T-cell (primary cell): ENCODE results near the gene LIN37. TPM values are rescaled to one million over a fixed set of nuclear protein-coding genes. Genes with fewer than 3 reads are reported as not detected.

ENCODE experiments used
- ATAC-seq, 4 experiments: fragments of 200-7000 bp in 3 of 4; fragments of 150-1000 bp in 1 of 4; cut with Tn5 transposase; replicated peaks in 1 of 4; 1 replicate in 3 of 4; 2 replicates in 1 of 4; pipeline ENCODE4 v1.10.0; 2021; ENCODE audit warnings: moderate library complexity in 3 of 4, mild to moderate bottlenecking in 2 of 4, moderate number of reproducible peaks in 1 of 4
- CTCF ChIA-PET, 2 donors: fragments of 300-600 bp; sonication (Branson Sonifier 250); formaldehyde crosslinking; loops; one replicate each; lab custom pipeline; 2022; ENCODE audit warnings: antibody characterized with exemption in 2 of 2; lab: Charles Lee
- POLR2A ChIA-PET, 2 donors: fragments of 300-600 bp; sonication (Branson Sonifier 250); formaldehyde crosslinking; loops; one replicate each; lab custom pipeline; 2022; ENCODE audit warnings: antibody characterized with exemption in 2 of 2; lab: Charles Lee
- DNase-seq, 35 experiments: peaks; one replicate each; pipeline versions ENCODE4 v3.0.0 to v3.0.0-alpha.2; 2013 to 2023
- H3K27ac ChIP-seq: one replicate; pipeline ENCODE4 v1.5.1; 2013; ENCODE audit warnings: low read length
- H3K27me3 ChIP-seq, 2 experiments: replicated peaks in 1 of 2; 1 replicate in 1 of 2; 2 replicates in 1 of 2; pipeline versions ENCODE4 v1.6.1 to v1.7.0; 2013; ENCODE audit warnings: low read length in 1 of 2, mixed read lengths in 1 of 2; ENCODE audit not compliant: control insufficient read depth in 2 of 2, insufficient read depth in 2 of 2; ENCODE audit errors: extremely low read depth in 1 of 2
- H3K36me3 ChIP-seq, 2 donors: 1 replicate in 1 of 2; 2 replicates in 1 of 2; pipeline versions ENCODE4 v1.6.1 to v1.7.0; 2013; ENCODE audit warnings: low read length in 1 of 2; ENCODE audit not compliant: control insufficient read depth in 2 of 2, insufficient read depth in 1 of 2; ENCODE audit errors: extremely low read depth in 1 of 2
- H3K4me1 ChIP-seq, 2 experiments: 1 replicate in 1 of 2; 2 replicates in 1 of 2; pipeline versions ENCODE4 v1.6.1 to v1.7.0; 2013; ENCODE audit warnings: low read length in 2 of 2, mixed read lengths in 1 of 2; ENCODE audit not compliant: insufficient read depth in 2 of 2, control insufficient read depth in 1 of 2; ENCODE audit errors: extremely low read depth in 1 of 2
- H3K4me3 ChIP-seq, 2 donors: 1 replicate in 1 of 2; 2 replicates in 1 of 2; pipeline versions ENCODE4 v1.5.1 to v1.7.0; 2013; ENCODE audit warnings: mild to moderate bottlenecking in 2 of 2, low read length in 1 of 2, moderate library complexity in 1 of 2; ENCODE audit not compliant: control insufficient read depth in 1 of 2; ENCODE audit errors: extremely low read depth in 1 of 2
- H3K9me3 ChIP-seq: 2 replicates; pipeline ENCODE4 v1.7.0; 2013
- H3K27ac Mint-ChIP-seq, 2 donors: one replicate each; pipeline ENCODE4 v1.8.0; 2020 to 2021; ENCODE audit warnings: mild to moderate bottlenecking in 2 of 2, mixed read lengths in 2 of 2
- H3K27me3 Mint-ChIP-seq, 2 donors: one replicate each; pipeline ENCODE4 v1.8.0; 2021 to 2022; ENCODE audit warnings: mixed read lengths in 2 of 2
- H3K36me3 Mint-ChIP-seq: one replicate; pipeline ENCODE4 v1.8.0; 2021; ENCODE audit warnings: mixed read lengths
- H3K4me1 Mint-ChIP-seq, 3 donors: one replicate each; pipeline ENCODE4 v1.8.0; 2020 to 2022; ENCODE audit warnings: mixed read lengths in 3 of 3, mild to moderate bottlenecking in 1 of 3
- H3K4me3 Mint-ChIP-seq, 3 donors: one replicate each; pipeline ENCODE4 v1.8.0; 2020 to 2022; ENCODE audit warnings: mild to moderate bottlenecking in 3 of 3, mixed read lengths in 3 of 3, moderate library complexity in 3 of 3
- H3K9me3 Mint-ChIP-seq, 3 donors: one replicate each; pipeline ENCODE4 v1.8.0; 2020 to 2022; ENCODE audit warnings: mixed read lengths in 3 of 3
- WGBS: methylation state at CpG from one replicate; pipeline ENCODE4 v1.1.5; 2013; ENCODE audit warnings: missing lambda C conversion rate; ENCODE audit not compliant: insufficient coverage; 5-methylcytosine and 5-hydroxymethylcytosine counted together
- total RNA-seq, 35 experiments: library from RNA in 6 of 35; stranded (reverse) in 6 of 35; fragments of 120-200 nt in 1 of 35; gene quantifications; one replicate each; pipeline versions ENCODE4 v1.2.1 to v1.2.4 and lab custom pipeline; 2013 to 2026

The LIN37 gene
- total RNA-seq, 5 donors from 2014 or later (not counting 1 experiment from before 2014, with no cell fraction given), result 11.8 to 23.6 (median 22.8) TPM

DNA sequence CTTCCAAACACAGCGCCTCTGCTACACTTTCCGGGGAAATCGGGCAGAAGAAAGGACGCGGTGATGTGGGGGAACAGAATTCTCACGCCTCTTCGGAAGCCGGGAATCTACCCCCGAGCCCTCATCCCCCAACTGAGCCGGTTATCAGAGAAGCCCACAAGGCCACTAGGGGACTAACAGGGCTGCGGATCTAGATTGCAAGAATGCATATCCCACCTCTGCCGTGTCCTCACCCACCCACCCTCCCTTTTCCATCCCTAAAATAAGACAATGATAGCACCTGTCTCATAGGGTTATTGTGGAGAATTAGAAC lies 7.2 kb upstream of the LIN37 start:
- ATAC-seq (no peak), DNase-seq (no peak)
- Histone ChIP-seq H3K4me1 (peaks cover 17 to 78% of the 10 kb centered on the region in 2 experiments), H3K27ac (peak overlapping the region; percentile 87), H3K4me3 (peak overlapping the region; percentile 68 to 82), H3K27me3 (no peaks in the 10 kb centered on the region), H3K36me3 (peaks cover 6 to 30% of the 10 kb centered on the region in 2 donors), H3K9me3 (no peaks in the 10 kb centered on the region)
- H3K4me1 Mint-ChIP-seq, result peaks cover 57 to 71% (median 70%) of the 10 kb centered on the region in 3 donors
- 0% methylated on average over 2 of the region's 12 CpGs for WGBS
- H3K27me3 Mint-ChIP-seq, result no peaks in the 10 kb centered on the region
- ChIA-PET CTCF (interaction anchor here in 1 of 2 donors (0.6 to 1.0 kb wide), 2 partner anchors 8 to 236 kb away, joined by 3 to 4 read pairs; no protein-coding TSS in a partner anchor), POLR2A (interaction anchor here in 1 of 2 donors (0.8 kb wide), 1 partner anchor 10 kb away, joined by 3 read pairs; no protein-coding TSS in a partner anchor)
- H3K9me3 Mint-ChIP-seq, result no peaks in the 10 kb centered on the region
- H3K36me3 Mint-ChIP-seq, result peaks cover 14% of the 10 kb centered on the region
- peak overlapping the region; percentile 87 to 97 (median 92) for H3K4me3 Mint-ChIP-seq
- H3K27ac Mint-ChIP-seq, result peak overlapping the region; percentile 93 to 94

DNA sequence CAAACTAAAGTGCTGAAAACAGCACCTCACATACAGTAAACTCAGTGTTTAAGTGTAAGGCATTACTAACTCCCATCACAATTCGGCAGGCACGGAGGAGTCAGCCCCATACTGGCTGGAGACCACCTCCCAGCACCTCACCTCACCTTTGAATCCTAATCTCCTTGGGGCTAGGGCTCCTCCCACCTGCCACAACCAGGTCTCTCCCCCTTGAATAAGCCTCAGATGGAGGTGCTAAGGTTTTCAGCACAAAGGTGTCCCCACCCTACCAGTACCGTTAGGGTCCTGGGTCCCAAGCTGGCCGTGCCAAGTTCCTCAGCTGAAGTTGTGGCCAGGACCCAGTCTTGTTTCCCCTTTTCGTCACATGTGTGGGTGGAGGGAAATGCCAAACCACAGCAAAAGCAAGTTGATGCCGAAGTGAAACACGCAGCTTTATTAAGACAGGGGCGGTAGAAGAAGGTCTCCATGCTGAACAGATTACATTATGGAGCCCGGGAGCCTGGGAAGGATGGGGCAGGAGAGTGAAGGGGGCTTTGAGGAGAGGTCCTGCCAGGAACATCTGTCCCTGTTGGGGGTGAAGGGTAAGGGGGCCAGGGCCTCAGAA lies 6.2 kb upstream of the LIN37 start, which contains the start of gene IGFLR1:
TSS of gene IGFLR1 (minus strand) at position 332 of the 604 bp plus-strand sequence. CDS start 1,272 bp downstream, outside the sequence.
- no peaks in the 10 kb centered on the region for H3K27me3 ChIP-seq
- 0% methylated on average over 6 of the region's 9 CpGs for WGBS
- peaks cover 19 to 76% of the 10 kb centered on the region in 2 experiments for H3K4me1 ChIP-seq
- peaks cover 0 to 22% of the 10 kb centered on the region in 2 donors for H3K36me3 ChIP-seq
- peak within 1 kb of the TSS; percentile 87 to 97 (median 88) for H3K4me3 Mint-ChIP-seq
- peak within 1 kb of the TSS; percentile 99 to 100 for H3K27ac Mint-ChIP-seq
- CTCF ChIA-PET, result no interaction called here
- H3K9me3 ChIP-seq, result no peaks in the 10 kb centered on the region
- H3K4me1 Mint-ChIP-seq, result peaks cover 54 to 70% (median 65%) of the 10 kb centered on the region in 3 donors
- H3K27me3 Mint-ChIP-seq, result no peaks in the 10 kb centered on the region
- no peaks in the 10 kb centered on the region for H3K9me3 Mint-ChIP-seq
- peaks cover 14% of the 10 kb centered on the region for H3K36me3 Mint-ChIP-seq
- ATAC-seq, result peak in 1 of 4 experiments; percentile 4
- DNase-seq, result peak; percentile 41 to 86 (median 60)
- H3K27ac ChIP-seq, result peak within 1 kb of the TSS; percentile 87
- POLR2A ChIA-PET, result no interaction called here
- peak within 1 kb of the TSS; percentile 54 to 68 for H3K4me3 ChIP-seq

- H3K27ac Mint-ChIP-seq, result peak overlapping the region; percentile 99 to 100
These were observed 4.5 kb upstream of the LIN37 start for GRCh38 chr19:35743640-35744429.

DNA sequence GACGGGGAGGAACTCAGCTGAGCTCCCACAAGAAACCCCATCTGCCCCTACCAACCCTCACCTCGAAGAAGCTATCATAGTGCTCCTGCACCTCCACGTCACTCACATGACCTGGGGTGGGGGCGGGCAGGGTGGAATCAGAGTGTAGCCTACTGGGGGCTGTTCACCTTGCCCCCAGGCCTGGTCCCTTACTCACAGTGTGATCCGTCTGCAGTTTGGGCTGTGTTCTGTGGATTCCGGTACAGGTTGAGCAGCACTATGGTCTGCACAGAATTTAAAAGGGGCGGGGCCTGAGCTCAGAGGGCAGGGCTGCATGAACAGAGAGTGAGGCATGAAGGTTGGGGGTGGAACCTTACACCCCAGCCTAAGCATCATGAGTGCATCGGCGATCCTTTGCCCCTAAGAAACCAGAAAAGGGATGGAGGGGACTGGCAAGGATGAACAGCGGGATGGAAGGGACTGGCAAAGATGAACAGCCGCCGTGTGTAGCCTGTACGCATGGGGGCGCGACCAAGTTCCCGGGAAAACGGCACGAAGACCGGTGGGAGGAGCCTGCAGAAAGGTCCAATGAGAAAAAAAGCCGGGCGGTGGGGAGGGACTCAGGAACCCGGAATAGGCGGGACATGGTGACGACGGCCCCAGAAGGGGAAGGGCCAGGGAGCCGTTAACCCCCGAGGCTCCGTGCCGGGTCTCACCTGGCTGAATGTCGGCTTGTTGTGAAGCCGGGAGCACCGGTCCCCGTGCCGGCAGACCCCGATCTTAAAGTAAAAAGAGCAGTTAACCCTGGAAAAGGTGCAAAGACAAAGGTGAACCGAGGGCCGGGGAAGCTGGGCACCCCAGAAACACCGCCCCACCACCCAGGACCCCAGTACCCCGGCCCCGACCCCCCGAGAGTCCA lies 3.7 kb upstream of the LIN37 start:
- ATAC-seq (peak; percentile 61 to 66 (median 64)), DNase-seq (peak; percentile 86 to 95 (median 92))
- Histone ChIP-seq H3K36me3 (peaks cover 0 to 1% of the 10 kb centered on the region in 2 donors), H3K27me3 (no peaks in the 10 kb centered on the region), H3K9me3 (no peaks in the 10 kb centered on the region), H3K27ac (peak overlapping the region; percentile 98), H3K4me3 (peak overlapping the region; percentile 79 to 86), H3K4me1 (peaks cover 25 to 80% of the 10 kb centered on the region in 2 experiments)
- POLR2A ChIA-PET, result interaction anchor here in 1 of 2 donors (0.5 to 0.7 kb wide), 4 partner anchors 18 to 1478 kb away, joined by 3 to 4 read pairs (median 4); no protein-coding TSS in a partner anchor
- Mint-ChIP-seq H3K4me3 (peak overlapping the region; percentile 87 to 99 (median 97)), H3K27me3 (no peaks in the 10 kb centered on the region), H3K9me3 (no peaks in the 10 kb centered on the region), H3K36me3 (peaks cover 13% of the 10 kb centered on the region), H3K4me1 (peaks cover 55 to 68% (median 60%) of the 10 kb centered on the region in 3 donors), H3K27ac (peak overlapping the region; percentile 99 to 100)
- WGBS, result under 1% methylated on average over 35 of the region's 41 CpGs
- CTCF ChIA-PET, result interaction anchor here in 1 of 2 donors (0.6 to 1.5 kb wide), 6 partner anchors 42 to 309 kb away, joined by 3 to 18 read pairs (median 4); partner anchors contain the start of gene THAP8

More at GRCh38 chr19:35743640-35744429, 4.5 kb upstream of the LIN37 start:
- WGBS, result 92% methylated on average over 14 of the region's 19 CpGs
- H3K4me1 ChIP-seq, result peaks cover 21 to 79% of the 10 kb centered on the region in 2 experiments
- ChIA-PET POLR2A (interaction anchor here (0.6 to 0.7 kb wide), 4 partner anchors 96 to 1479 kb away, joined by 3 to 4 read pairs (median 4); no protein-coding TSS in a partner anchor), CTCF (interaction anchor here in 1 of 2 donors (0.6 to 0.7 kb wide), 6 partner anchors 42 to 310 kb away, joined by 3 to 8 read pairs (median 4); partner anchors contain the start of gene THAP8)
- no peaks in the 10 kb centered on the region for H3K27me3 Mint-ChIP-seq
- peaks cover 13% of the 10 kb centered on the region for H3K36me3 Mint-ChIP-seq
- H3K4me3 Mint-ChIP-seq, result peak overlapping the region; percentile 87 to 99 (median 97)
- DNase-seq, result no peak
- peak overlapping the region; percentile 79 to 86 for H3K4me3 ChIP-seq
- H3K27me3 ChIP-seq, result no peaks in the 10 kb centered on the region
- ATAC-seq, result no peak
- H3K9me3 ChIP-seq, result no peaks in the 10 kb centered on the region
- peaks cover 60 to 70% (median 61%) of the 10 kb centered on the region in 3 donors for H3K4me1 Mint-ChIP-seq
- H3K27ac ChIP-seq, result peak overlapping the region; percentile 98
- no peaks in the 10 kb centered on the region for H3K9me3 Mint-ChIP-seq
- H3K36me3 ChIP-seq, result peaks cover 0 to 10% of the 10 kb centered on the region in 2 donors

DNA sequence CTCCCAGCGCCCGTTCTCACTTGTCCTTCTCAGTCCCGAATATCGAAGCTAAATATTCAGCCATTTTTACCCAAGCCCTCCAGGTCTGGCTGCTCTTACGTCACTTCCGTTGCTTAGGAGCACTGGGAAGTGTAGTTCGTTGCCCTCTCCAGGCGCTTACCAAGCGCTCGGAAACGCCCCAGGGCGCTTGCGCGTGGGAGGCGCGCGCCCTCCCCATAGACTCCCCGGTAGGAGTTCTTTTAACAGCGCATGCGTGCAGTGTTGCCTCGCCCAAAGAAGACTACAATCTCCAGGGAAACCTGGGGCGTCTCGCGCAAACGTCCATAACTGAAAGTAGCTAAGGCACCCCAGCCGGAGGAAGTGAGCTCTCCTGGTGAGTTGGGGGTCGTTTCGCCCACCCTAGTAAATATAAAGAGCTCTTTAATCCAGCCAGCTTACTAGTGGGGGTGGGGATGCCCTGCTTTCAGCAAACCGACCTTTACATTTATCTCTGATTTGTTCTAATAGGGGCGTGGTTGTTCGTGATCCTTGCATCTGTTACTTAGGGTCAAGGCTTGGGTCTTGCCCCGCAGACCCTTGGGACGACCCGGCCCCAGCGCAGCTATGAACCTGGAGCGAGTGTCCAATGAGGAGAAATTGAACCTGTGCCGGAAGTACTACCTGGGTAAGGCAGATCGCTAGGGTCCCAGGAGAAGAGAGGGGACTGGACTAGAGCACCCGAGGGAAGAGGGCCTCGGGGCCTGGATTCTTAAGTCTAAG lies 2.9 kb upstream of the LIN37 start, which contains the start of the genes PSENEN and U2AF1L4:
TSS of gene PSENEN (plus strand) at position 324 of the 759 bp plus-strand sequence. CDS start at position 604, 280 bp downstream.
TSS of gene U2AF1L4 (minus strand) at position 91 of the 759 bp plus-strand sequence. CDS start at position 64, 27 bp downstream.
- CTCF ChIA-PET, result interaction anchor here in 1 of 2 donors (0.5 to 1.5 kb wide), 4 partner anchors 9 to 231 kb away, joined by 3 to 18 read pairs (median 4); no protein-coding TSS in a partner anchor

More for the DNA sequence above, 2.9 kb upstream of the LIN37 start, which contains the start of the genes PSENEN and U2AF1L4:
- H3K4me3 ChIP-seq, result peak within 1 kb of the TSS; percentile 79 to 86
- peak; percentile 85 to 99 (median 97) for DNase-seq
- WGBS, result under 1% methylated on average over 28 of the region's 40 CpGs
- no peaks in the 10 kb centered on the region for H3K27me3 ChIP-seq
- H3K4me3 Mint-ChIP-seq, result peak within 1 kb of the TSS; percentile 87 to 99 (median 97)
- POLR2A ChIA-PET, result no interaction called here
- H3K27me3 Mint-ChIP-seq, result no peaks in the 10 kb centered on the region
- peaks cover 54 to 72% (median 62%) of the 10 kb centered on the region in 3 donors for H3K4me1 Mint-ChIP-seq
- H3K9me3 ChIP-seq, result no peaks in the 10 kb centered on the region
- no peaks in the 10 kb centered on the region for H3K36me3 ChIP-seq
- H3K4me1 ChIP-seq, result peaks cover 25 to 80% of the 10 kb centered on the region in 2 experiments
- ATAC-seq, result peak; percentile 59 to 66 (median 62)
- peaks cover 13% of the 10 kb centered on the region for H3K36me3 Mint-ChIP-seq
- H3K9me3 Mint-ChIP-seq, result no peaks in the 10 kb centered on the region
- peak within 1 kb of the TSS; percentile 98 for H3K27ac ChIP-seq
- H3K27ac Mint-ChIP-seq, result peak within 1 kb of the TSS; percentile 99 to 100
